ENCODE measurements around the gene DAGLA.

The DAGLA gene

DNA sequence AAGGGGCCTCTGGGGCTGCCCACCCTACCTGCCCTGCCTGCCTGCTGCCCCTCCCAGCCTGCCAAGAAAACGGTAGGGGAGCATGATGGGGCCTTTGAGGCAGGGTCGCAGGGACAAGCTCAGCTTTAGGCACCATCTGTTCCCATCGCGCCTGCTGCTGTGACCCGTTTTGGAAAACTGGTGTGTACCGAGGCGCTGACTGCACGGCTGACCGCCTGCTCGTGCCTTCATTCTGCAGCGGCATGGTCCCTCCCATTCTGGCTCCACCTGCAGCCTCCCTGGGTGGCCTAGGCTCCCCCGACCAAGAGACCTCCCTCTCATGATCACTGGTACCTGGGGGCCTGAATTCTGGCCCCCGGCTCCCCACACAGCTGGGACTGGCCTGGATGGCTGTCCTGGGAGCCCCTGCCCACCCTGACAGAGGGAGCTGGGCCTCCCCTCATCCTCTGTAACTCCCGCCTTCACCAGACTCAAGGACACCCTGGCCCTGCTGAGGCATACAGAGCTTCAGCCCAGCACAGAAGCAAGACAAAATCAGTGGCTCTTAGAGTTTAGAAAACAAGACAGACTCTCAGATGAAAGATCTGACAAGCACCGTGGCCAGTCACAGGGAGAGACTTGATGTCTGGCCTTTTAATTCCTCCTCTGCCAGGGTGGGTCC is 65.7 kb downstream of the DAGLA start:
- no peak for DNase-seq

DNA sequence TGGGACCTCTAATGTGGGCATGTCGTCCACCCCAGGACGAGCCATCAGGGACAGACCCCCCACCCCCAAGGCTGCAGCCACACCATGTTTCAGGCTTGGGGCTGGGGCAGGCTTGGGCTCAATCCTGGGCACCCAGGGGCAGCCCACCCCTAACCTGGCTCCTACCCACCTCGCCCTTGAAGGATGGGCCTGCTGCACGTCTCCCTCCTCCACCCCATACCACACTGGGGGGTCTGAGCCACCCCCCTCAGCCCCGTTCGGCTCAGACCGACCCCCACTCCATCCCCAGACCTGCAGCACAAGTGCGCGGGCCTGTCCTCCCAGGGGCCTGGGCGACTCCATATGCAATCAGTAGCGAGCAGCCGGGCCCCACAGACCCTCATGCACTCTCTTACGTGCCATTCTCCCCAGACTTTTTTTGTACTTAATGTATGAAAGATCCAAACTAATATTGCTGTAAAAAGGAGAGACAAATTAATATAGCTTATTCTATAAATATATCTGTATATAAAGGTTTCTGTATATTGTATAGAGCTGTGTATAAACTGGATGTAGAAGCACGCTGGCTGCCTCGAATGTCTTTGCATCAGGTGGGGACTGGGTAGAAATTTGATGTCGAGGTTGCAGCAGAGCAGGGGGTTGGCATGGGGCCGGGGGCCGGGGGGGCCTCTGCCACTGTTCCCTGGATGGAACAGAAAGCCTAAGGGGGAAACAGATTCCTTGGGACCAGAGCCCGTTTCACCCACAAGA is 66.4 kb downstream of the DAGLA start:
- no peak for DNase-seq

DNA sequence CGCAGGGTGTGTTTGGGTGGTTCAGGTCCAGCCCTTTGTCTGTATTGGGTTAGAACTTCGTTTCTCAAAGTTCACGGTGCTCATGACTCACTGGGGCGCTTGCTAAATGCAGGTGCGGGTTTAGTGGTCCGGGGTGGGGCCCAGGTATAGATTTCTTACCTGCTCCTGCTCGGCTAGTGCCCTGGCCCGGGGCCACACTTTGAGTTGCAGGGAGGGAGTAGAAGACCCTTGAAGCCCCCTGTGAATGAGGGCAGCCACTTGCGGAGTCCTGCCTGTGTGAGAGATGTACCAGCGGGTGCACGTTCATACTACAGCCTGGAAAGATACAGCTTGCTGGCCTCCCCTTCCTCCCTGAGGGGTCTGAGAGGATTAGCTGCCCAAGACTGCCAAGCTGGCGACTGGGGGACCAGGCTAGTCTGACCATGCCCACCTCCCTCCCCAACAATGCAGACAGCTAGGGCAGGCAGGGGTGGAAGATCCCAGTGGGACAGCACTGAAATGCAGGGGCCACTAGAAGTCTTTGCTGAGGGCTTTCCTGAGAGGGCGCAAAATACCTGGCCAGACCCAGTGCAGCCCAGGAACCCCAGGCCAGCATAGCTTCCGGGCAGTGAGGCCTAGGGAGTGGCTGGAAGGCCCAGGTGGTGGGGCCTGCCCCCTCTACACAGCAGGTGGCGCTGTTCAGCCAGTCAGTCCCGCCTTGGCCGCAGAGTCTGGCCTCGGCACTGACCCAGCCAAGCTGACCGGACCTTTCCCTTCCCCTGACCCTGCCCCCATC is 67.2 kb downstream of the DAGLA start:
- DNase-seq = peak; percentile 73

DNA sequence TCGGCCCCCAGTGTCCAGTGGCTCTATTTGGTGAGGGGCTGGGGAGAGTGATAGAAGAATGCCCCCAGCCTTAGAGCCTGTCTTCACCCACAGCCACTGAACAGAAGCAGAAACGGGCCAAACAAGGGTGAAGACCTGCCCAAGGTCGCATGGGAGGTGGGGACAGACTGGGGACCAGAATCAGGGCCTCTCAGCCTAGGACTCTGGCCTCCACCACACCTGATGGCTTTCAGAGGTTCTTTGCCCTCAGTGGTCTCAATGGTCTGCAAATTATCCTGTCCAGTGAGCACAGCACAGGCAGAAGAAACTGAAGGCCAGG is 67.7 kb downstream of the DAGLA start:
- DNase-seq = no peak

DNA sequence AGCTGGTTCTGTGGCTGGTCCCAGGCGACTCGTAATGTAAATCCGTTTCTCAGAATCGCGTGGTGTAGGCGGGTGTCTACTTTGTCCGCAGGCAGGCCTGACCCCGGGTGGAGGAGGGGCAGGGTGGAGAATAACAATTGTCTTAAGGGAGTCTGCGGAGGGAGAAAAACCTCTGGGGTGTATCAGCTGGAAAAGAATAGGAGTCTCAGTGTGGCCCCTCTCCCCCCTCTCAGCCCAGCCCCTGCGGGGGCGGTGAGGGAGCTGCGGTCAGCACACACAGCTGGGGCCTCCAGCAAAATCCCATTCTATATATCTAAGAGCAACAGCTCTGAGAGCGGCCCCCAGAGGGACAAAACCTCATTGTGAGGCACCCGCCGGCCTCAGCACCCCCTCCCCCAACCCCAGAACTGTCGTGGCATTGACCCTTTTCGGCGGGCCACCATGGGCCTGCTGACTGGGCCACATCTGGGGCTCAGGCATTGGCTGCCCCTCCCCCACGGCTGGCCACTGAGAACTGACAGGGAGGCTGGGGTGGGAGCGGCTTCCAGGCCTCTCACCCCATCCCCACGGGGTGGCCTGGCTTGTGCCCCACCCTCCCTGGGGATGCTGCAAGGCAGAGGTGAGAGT is 69.5 kb downstream of the DAGLA start:
- DNase-seq = peak; percentile 73

DNA sequence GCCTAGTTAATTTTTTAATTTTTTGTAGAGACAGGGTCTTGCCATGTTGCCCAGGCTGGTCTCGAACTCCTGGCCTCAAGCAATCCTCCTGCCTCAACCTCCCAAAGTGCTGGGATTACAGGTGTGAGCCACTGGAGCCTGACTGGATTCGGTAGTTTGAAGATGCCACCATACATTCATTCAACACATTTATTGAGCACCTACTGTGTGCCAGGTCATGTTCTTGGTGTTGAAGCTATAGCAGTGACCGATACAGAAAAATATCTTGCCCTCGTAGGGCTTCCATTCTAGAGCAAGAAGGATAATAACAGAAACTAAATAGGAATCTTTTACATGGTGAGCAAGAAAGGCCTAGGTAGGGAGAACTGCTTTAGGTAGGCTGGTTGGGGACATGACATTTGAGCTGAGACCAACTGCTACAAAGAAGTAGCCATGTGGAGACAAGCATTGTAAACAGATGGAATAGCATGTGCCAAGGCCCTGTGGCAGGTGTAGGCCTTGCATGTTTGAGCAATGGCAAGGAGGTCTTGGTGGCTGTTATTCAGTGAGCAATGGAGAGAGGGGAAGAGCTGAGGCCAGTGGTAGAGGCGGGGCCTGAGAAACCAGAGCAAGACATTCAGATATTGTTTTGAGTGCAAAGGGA is 70.6 kb downstream of the DAGLA start:
- no peak for DNase-seq

DNA sequence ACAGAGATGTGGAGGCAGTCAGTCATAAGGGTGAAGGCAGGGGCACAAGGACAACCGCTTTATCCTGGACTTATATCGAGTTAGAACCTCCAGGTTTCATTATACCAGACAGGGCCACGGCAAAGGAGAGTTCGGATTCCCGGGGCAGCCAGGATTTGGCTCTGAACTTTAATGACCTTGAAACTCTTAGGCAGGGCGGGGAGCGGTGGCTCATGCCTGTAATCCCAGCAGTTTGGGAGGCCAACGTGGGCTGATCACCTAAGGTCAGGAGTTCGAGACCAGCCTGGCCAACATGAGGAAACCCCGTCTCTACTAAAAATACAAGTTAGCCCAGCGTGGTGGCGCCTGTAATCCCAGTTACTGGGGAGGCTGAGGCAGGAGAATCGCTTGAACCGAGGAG is 71.2 kb downstream of the DAGLA start:
- no peak for DNase-seq

DNA sequence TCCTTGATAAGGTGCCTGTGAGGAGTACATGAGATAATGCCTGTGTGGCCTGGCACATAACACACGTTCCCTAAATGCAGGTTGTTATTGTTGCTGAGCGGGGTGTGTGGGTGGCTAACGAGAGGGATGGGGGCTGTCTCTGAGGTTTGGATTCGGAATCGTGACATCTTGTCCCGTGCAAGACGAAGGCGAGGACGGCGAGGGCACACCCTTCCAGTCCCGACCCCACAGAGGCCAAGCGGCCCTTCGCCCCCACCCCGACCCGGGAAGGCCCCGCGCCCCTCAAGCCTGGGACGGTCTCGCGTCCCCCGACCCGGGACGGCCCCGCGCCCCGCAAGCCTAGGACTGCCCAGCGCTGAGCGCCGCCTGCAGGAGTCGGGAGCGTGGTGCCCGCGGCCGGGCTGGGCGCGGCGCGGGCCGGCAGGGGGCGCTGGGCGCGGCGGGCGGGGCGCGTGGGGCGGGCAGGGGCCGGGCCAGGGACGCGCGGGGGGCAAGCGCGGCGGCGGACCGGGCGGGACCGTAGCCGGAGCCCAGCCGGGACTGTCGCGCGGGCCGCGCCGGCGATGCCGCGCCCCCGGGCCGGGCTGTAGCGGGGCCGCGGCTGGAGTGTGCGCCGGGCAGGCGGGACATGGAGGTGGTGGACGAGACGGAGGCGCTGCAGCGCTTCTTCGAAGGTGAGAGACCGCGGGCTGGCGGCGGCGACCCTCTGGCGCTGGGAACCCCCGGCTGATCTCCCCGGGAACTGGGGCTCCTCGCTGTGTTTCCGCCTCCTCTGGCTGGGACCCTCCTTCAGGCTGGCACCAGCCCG is 72.1 kb downstream of the DAGLA start, which contains the start of gene MYRF:
Gene MYRF, plus strand, starts transcription at position 520 of the 808 bp plus-strand sequence. Its CDS starts 109 bp downstream, at position 629.
- DNase-seq = no peak

DNA sequence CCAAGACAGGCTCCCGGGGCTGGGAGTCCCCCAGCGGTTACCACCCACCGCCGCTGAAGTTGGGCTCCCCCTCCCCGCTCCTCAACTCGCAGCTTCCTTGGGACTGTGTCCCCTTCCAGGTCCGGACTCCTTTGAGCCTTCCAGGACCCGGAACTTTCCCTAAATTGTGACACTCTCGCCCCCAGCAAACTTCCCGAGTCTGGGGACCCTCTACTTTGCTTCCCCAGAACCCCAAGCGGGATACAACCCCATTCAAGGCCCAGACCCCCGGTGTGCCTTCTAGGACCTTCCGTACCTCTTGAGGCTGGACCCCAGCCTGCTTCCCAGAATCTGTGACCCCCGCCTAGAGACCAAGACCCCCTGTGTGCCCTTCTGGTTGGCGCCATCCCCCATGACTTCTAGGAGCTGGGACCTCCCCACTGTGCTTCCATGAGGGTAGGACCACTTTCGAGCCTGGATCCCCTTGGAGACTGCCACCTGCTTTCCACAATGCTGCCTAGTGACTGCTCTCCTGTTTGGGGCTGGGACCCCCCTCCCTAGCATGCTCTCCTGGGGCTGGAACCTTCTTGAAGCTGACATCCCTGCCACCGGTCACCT is 72.8 kb downstream of the DAGLA start:
- no peak for DNase-seq

DNA sequence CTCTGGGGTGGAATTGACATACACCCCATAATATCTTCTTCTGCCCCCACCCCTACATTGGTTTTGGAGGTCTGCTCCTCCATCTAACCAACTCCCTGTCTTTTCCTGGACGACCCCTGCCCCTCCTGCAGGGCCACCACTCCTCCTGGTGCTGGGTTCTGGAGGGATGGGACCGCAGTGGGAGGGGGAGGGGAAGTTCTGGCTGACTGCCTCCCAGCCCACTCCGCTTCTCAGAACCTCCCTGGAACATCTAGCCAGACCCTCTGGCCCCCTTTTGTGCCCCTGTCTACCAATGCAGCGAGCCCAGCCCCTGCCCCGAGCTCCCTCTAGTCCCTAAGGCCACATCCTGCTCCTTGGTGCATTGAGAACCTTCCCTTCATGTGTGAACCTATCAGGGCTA is 73.5 kb downstream of the DAGLA start:
- no peak for DNase-seq

DNA sequence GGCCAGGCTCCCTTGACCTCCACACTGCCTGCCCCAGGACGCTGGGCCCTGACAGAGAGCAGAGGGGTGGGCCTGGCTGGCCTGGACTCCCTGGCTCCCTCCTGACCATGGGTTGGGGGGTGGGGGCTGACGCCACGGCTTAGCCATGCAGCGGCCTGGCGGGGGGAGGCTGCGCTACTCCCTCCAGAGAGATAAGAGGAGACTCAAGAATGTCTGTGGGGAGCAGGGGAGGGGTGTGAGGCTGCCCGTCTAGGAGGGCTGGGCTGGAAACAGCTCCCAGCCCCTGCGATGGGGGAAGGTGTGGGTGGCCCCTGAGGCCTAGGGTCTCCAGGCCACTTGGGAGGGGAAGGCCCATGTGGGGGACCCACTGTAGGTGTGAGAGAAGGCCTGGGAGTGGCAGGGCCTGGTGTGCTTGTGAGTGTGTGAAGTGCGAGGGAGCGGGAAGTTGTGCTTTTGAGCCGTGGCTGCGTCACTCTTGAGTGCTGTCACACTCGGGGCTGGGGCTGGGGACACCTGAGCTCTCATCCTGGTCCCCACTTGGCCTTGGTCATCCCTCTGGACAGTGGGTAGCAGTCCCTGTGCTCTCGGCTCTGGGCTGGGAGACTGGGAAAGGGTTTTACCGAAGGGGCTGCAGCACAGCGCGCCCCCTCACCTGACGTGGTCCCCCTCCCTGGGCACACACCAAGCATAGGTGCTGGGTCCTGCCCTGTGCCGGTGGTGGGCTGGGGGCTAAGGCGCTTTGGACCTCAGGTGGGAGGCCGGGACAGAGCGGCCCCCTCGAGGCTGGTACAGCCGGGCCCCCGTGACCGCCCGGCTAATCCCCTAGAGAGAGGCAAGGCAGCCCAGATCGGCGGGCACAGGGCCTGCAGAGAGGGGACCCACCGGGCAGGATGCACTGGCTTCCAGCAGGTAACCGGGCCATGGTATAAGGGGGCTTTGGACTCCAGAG is 74.6 kb downstream of the DAGLA start:
- no peak for DNase-seq

DNA sequence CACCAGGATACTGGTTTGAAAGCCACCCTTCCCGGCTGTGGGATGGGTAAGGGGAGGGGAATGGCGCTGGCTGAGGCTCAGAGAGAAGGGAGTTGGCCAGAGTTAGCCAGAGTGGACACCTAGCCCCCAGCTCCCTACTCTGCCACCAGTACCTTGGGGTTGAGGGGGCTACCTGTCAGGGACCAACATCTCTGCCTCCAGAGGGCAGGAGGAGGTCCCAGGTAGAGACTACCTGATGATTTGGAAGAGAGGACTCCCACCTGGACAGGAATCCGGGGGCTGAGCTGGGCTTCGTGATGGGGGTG is 75.9 kb downstream of the DAGLA start:
- no peak for DNase-seq

DNA sequence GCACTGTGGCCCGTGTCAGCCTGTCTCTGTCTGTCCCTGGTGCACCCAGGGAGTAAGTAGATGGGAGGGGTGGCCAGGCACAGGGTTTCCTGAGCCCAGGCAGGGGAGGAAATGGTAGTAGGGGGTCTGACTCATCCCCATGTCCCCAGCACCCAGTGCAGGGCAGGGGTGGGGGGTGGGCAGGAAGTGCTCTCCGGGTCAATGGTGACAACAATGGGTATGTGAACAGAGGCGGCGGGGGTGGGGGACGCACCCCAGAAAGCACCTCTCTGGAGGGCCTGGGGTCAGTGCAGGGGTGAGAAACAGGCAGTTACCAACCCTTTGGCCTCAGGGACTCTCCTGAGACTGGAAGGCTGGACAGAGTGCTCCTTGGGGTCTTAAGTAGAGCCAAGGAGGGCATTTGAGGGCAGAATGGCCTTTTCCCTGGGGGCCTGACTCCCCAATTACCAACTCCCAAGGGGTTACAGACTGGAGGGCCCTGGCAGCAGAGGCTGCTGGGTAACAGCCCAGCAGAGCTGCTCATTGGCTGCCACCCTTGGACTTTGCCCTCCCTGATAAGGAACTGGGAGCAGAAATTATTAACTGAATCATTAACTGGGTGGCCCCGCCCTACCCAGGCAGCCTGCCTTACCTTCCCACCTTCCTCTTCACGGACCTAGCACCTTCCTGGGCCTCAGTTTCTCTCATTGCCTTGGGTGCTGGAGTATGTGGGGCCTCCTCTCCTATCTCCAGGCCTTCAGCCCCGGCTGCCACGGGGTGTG is 76.4 kb downstream of the DAGLA start:
- no peak for DNase-seq

DNA sequence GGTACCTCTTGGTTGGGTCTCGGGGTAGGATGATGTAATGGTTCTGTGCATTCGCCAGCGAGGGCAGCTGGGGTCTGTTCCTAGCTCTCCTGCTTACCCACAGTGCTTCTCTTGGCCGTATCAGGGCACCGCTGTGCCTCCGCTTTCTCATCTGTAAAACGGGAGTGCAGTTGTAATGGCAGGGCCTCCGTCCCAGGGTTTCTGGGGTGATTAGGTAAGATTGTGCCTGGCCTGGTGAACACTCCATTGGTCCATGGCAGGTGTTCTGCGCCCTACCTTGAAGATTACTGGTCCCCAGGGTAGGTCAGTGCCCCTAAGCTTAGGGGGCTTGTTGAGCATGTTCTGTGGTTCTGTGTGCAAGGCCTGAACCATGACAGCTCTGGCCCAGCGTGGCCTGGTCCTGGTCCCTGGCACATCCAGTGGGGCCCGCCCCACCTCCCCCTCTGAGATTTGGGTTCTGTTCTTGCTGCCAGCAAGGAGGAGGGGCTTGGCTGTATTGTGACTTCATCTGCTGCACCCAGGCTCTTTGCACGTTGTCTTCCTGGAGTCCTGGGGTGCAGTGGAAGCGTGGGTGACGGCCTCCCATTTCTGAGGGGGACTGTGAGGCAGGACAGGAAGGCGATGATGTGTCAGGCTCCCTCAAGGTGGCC is 77.1 kb downstream of the DAGLA start:
- no peak for DNase-seq

DNA sequence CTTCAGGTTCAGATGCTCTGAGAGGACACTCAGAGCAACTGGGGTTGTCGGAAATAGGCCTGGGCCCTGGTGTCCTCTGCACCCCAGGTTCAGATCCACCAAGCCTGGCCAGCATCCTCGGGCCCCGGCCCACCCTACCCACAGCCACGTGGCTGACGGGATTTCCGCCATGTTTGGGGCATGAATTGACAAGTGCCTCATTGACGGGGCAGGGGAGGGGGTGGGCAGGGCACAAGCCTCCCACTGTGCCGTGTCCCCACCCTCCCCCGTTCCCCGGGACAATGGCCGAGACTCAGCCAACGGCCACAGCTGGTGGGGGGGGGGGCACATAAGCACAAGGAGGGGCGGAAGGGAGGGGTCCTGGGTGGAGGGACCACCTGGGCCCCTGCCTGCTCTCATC is 80.8 kb downstream of the DAGLA start:
- no peak for DNase-seq

DNA sequence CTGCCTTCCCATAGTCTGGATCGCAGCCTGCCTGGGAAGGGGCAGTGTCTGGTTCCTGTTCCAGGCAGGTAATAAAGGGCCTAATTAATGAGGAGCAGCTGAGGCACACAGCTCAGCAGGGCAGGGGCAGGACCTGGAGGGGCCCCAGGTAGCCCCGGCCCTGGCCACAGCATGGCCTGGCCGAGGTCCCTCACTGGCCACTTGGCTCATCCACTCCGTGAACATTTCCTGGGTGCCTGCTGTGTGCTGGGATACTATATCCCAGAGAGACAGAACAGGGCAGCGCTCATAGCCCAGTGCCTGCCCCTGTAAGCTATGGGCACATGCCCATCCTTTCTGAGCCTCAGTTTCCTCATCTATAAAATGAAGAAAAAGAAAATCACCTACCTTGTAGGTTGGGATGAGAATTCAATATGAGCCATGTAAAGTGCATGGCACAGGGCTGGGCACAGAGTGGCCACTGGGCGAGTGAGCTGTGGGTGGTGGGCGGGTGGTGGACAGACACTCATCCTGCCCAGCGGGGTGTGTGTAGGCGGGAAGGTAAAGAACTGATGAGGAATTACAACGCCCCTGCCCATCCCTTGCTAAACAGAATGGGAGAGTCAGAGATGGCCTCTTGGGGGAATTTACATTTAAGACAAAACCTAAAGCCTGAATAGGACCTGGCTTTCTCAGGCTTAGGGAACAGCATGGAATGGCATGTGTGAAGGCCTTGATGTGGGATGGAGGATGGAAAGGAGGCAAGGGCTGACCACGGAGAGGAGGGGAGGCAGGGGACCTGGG is 81.4 kb downstream of the DAGLA start:
- no peak for DNase-seq

DNA sequence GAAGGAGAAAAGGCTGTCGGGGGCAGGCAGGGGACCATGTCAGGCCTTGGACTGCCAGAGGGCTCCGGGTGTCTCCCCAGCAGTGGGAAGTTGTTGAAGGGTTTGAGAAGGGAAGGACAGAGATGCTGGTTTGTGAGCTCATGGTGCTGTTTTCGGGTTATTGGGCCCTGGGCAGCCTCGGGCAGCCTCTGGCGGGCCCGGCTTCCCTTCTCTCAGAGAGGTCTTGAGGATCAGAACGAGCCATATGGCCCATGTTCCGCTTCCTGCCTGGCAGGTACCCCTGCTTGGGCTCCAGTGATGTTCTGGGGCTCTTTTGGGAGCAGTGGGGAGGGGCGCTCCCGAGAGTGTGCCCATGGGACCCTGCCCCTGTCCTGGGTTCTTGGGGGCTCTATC is 82.0 kb downstream of the DAGLA start:
- DNase-seq = no peak

DNA sequence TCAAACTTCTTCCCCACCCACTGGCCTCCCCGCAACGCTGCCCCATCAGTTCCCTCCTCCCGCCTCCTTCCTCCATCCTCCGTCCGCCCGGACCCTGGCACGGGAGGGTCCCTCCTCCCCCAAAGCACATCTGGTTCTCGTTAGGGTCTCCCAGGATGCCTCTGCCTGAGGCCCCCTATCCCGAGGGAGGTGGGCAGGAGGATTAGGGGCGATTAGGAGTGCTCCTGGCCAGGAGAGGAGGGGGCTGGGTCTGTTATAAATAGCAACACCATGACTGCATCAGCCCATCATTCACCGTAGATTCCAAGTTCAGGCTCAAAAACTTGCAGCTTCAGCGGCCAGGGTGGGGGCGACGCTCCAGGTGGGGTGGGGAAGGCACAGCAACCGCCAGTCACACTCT is 82.6 kb downstream of the DAGLA start:
- no peak for DNase-seq

Data from right kidney (tissue), 1 donor.